Measurements from ENCODE around the gene GDF2. TPM values are rescaled to one million over a fixed set of nuclear protein-coding genes. Genes with fewer than 3 reads are reported as not detected.

The GDF2 gene
- total RNA-seq, 1 donor from 2014 or later = not detected

DNA sequence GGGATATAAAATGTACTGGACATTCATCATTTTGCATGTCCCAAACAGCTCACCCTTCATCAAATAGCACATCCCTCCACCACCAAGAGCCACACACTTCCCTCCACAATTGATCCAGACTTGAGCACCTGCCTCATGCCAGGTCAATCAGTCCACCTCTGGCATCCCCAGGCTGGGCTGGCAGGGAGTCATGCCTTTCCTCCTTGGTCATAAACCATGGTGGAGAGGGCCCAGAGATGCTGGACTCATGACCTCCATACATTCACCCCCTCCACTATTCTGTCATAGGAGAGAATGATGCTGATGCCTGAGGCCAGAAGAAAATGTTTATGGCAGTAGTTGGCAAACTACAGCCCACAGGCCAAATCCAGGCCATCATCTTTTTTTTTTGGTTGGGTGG, 38.4 kb upstream of the GDF2 start:
- DNase-seq = no peak
- H3K4me1 ChIP-seq = no peaks in the 10 kb centered on the region
- H3K27ac ChIP-seq = no peak overlapping the region
- H3K4me3 ChIP-seq = no peak overlapping the region
- no peaks in the 10 kb centered on the region for H3K36me3 ChIP-seq
- H3K27me3 ChIP-seq (ENCODE audit: low read depth) = no peaks in the 10 kb centered on the region
- intact Hi-C loops (cut with DNase I) = no loop called here
- no peak for ATAC-seq
- TF ChIP-seq, protein P1, sequence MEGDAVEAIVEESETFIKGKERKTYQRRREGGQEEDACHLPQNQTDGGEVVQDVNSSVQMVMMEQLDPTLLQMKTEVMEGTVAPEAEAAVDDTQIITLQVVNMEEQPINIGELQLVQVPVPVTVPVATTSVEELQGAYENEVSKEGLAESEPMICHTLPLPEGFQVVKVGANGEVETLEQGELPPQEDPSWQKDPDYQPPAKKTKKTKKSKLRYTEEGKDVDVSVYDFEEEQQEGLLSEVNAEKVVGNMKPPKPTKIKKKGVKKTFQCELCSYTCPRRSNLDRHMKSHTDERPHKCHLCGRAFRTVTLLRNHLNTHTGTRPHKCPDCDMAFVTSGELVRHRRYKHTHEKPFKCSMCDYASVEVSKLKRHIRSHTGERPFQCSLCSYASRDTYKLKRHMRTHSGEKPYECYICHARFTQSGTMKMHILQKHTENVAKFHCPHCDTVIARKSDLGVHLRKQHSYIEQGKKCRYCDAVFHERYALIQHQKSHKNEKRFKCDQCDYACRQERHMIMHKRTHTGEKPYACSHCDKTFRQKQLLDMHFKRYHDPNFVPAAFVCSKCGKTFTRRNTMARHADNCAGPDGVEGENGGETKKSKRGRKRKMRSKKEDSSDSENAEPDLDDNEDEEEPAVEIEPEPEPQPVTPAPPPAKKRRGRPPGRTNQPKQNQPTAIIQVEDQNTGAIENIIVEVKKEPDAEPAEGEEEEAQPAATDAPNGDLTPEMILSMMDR (IDR thresholded peaks at IDR 0.05) = no peak
- H3K9me3 ChIP-seq = no peaks in the 10 kb centered on the region

- TF ChIP-seq, protein P1 (IDR thresholded peaks at IDR 0.05) = no peak
- no peak for DNase-seq
- Histone ChIP-seq H3K27me3 (ENCODE audit: low read depth) (no peaks in the 10 kb centered on the region), H3K36me3 (no peaks in the 10 kb centered on the region), H3K4me3 (no peak overlapping the region), H3K9me3 (no peaks in the 10 kb centered on the region), H3K4me1 (no peaks in the 10 kb centered on the region), H3K27ac (no peak overlapping the region)
- ATAC-seq = no peak
- intact Hi-C loops (cut with DNase I) = no loop called here
These were observed 36.7 kb upstream of the GDF2 start for GRCh38 chr10:47285381-47286115.

DNA sequence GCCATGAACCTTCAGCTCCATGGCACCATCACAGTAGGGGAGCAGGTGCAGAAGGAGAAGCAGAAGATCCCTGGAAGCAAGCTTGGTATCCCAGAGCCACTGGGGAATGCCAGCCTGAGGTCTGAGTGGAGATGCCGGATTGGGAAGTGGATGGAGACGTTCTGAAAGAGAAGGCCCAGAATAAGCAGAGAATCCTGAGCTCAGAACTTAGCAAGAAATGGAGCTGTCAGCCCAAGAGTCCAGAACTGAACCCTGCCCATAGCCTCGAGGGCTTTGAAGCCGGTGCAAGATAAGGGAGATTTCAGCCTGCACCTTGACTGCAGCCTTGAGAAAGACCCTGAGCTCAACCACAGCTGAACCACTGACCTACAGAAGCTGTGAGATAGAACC, 36.1 kb upstream of the GDF2 start:
- intact Hi-C loops (cut with DNase I) = no loop called here
- no peak for ATAC-seq

DNA sequence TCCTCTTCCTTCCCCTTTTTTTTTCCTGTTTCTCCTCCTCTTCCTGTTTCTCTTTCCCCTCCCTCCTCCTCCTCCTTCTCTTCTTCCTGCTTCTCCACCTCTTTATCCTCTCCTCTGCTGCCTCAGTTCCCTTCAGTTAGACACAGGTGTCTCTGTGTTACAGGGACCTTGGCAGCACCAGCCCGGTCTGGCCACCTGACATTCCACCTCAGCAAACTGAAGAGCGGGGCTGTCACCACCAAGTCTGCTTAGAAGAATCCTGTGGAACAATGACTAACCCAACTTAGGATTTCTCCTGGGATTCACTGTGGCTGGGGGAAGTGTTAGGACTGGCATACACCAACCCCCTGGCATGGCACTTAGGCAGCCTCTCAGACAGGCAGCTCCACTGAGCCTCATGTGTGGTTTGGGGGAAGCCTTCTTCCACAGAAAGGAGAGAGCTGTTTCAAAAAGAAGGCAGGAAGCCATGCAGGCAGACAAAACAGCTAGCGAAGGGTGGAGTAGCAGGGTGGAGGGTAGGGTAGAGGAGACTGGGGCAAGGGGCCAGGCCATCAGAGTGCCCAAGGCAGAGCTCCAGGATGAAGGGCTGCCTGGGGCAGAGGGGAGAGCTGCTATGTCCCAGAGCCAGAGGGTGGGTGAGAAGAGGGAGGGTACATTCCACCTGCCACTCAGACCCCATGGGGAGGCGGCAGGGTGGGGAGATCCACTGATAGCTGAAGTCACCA, 35.5 kb upstream of the GDF2 start:
- H3K4me3 ChIP-seq = no peak overlapping the region

More for the DNA sequence above, 36.1 kb upstream of the GDF2 start:
- Histone ChIP-seq H3K9me3 (no peaks in the 10 kb centered on the region), H3K27me3 (ENCODE audit: low read depth) (no peaks in the 10 kb centered on the region), H3K27ac (no peak overlapping the region), H3K4me1 (no peaks in the 10 kb centered on the region), H3K36me3 (no peaks in the 10 kb centered on the region), H3K4me3 (no peak overlapping the region)
- TF ChIP-seq, protein P1 (IDR thresholded peaks at IDR 0.05) = no peak
- no peak for DNase-seq

DNA sequence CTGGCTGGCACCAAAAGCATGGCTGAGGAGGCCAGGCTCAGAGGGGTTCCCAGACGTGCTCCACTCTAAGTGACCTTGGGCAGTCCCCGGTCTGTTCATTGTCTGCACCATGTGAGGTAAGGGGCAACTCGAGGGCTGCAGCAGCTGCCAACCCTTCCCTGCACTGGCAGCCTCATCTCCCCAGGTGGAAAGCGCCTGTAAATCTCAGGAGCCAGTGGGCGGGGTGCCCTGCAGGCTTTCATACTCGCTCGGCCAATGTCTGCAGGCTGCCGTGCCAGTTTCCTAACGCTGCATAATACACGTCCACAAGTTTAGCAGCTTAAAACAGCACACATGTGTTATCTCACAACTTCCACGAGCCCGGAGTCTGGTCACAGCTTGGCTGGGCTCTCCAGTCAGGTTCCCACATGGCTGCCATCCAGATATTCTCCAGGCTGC, 34.9 kb upstream of the GDF2 start:
- Histone ChIP-seq H3K27ac (no peak overlapping the region), H3K27me3 (ENCODE audit: low read depth) (no peaks in the 10 kb centered on the region), H3K4me3 (no peak overlapping the region), H3K36me3 (no peaks in the 10 kb centered on the region), H3K4me1 (no peaks in the 10 kb centered on the region), H3K9me3 (no peaks in the 10 kb centered on the region)
- intact Hi-C loops (cut with DNase I) = no loop called here
- DNase-seq = no peak
- TF ChIP-seq, protein P1 (IDR thresholded peaks at IDR 0.05) = no peak
- ATAC-seq = peak in 1 of 2 donors; percentile 9

More for the DNA sequence above, 35.5 kb upstream of the GDF2 start:
- TF ChIP-seq, protein P1 (IDR thresholded peaks at IDR 0.05) = no peak
- DNase-seq = no peak
- Histone ChIP-seq H3K27me3 (ENCODE audit: low read depth) (no peaks in the 10 kb centered on the region), H3K36me3 (no peaks in the 10 kb centered on the region), H3K9me3 (no peaks in the 10 kb centered on the region), H3K4me1 (no peaks in the 10 kb centered on the region), H3K27ac (no peak overlapping the region)
- intact Hi-C loops (cut with DNase I) = no loop called here
- ATAC-seq = peak in 1 of 2 donors; percentile 8
